Kidney epithelial cell (primary cell): ENCODE results near the gene MAGI1. TPM values are rescaled to one million over a fixed set of nuclear protein-coding genes. Genes with fewer than 3 reads are reported as not detected.
A peak's percentile ranks its signal among the peaks of the same experiment; 100 is the strongest.

ENCODE experiments used
- DNase-seq: peaks from one replicate; pipeline ENCODE4 v3.0.0-alpha.2; 2010; ENCODE audit warnings: low read depth
- H3K27me3 ChIP-seq: 2 replicates; pipeline ENCODE4 v1.6.0; 2011; ENCODE audit warnings: low read length; ENCODE audit not compliant: control insufficient read depth, insufficient read depth
- H3K36me3 ChIP-seq: 2 replicates; pipeline ENCODE4 v1.5.1; 2011; ENCODE audit warnings: low read length; ENCODE audit not compliant: control insufficient read depth, insufficient read depth
- H3K4me3 ChIP-seq: 2 replicates; pipeline ENCODE4 v1.5.1; 2011; ENCODE audit warnings: low read depth, mild to moderate bottlenecking, control low read depth, low read length
- total RNA-seq: library from RNA; depleted of rRNA; stranded (reverse); fragments of >200 nt; gene quantifications from 2 replicates; pipeline ENCODE4 v1.2.3, GENCODE V29; 2015
- TF ChIP-seq, protein P1 (sequence below): IDR thresholded peaks from 2 replicates; pipeline ENCODE4 v1.5.1; 2011; ENCODE audit warnings: mild to moderate bottlenecking, moderate library complexity, low read length, control low read depth, inconsistent platforms; ENCODE audit not compliant: insufficient read depth, poor library complexity, severe bottlenecking

MAGI1 gene
- total RNA-seq, 1 donor from 2014 or later, result 15.8 TPM

DNA sequence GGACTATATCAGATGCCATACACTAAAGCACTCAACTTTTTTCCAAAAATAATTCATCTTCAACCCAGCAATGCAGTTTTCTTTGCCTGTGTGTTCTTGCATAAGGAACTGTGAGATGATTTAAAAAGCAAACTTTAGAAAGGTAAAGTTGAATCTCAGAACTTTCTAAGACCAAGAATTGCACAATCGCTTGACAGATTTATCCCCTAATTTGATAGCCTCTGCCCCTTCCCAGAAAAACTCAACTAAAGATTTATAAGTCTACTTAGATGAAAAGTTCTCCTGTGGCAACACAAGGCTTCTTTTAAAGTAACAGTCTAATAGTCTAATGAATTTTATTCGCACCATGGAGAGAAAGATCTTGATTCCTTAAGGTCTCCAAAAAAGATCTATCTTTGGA is 259.3 kb downstream of the MAGI1 start:
- H3K4me3 ChIP-seq, result no peak overlapping the region
- TF ChIP-seq, protein P1, sequence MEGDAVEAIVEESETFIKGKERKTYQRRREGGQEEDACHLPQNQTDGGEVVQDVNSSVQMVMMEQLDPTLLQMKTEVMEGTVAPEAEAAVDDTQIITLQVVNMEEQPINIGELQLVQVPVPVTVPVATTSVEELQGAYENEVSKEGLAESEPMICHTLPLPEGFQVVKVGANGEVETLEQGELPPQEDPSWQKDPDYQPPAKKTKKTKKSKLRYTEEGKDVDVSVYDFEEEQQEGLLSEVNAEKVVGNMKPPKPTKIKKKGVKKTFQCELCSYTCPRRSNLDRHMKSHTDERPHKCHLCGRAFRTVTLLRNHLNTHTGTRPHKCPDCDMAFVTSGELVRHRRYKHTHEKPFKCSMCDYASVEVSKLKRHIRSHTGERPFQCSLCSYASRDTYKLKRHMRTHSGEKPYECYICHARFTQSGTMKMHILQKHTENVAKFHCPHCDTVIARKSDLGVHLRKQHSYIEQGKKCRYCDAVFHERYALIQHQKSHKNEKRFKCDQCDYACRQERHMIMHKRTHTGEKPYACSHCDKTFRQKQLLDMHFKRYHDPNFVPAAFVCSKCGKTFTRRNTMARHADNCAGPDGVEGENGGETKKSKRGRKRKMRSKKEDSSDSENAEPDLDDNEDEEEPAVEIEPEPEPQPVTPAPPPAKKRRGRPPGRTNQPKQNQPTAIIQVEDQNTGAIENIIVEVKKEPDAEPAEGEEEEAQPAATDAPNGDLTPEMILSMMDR, result no peak
- DNase-seq, result no peak

DNA sequence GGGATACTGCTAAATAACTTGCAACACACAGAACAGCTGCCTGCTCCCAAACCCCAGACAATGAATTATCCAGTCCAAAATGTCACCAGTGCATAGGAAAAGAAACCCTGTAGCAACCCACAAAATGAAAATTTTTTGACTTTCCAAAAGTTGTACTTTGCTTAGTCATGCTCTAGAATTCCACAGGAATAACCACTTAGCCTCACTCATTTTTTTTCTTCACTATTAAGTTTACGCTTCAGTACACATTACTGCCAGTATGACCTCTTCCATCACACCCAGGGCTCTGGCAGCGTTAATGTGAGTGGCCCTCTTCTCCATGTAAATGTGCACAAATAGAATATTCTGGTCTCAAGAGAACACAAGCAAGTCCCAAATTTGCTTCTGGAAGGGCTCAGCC is 259.8 kb downstream of the MAGI1 start:
- TF ChIP-seq, protein P1, result no peak
- Histone ChIP-seq H3K27me3 (no peaks in the 10 kb centered on the region), H3K4me3 (no peak overlapping the region), H3K36me3 (no peaks in the 10 kb centered on the region)
- peak; percentile 29 for DNase-seq

More for the DNA sequence above, 259.3 kb downstream of the MAGI1 start:
- H3K36me3 ChIP-seq, result no peaks in the 10 kb centered on the region
- H3K27me3 ChIP-seq, result no peaks in the 10 kb centered on the region

DNA sequence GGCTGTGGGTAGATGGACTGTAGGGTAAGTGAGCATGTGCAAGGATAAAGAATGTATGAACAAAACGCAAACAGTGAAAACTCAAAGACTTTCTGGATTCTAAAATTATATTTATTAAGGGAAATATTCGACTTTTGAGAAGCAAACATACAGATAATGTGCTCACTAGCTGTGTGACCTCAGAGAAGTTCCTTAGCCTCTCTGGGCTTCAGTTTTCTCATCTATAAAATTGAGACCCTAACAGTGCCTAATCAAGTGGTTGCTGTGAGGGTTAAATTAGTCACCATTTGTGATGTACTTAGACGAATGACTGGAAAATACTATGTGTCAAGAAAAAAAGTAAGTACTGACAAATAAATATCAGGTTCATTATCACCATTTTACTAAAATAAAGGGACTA is 261.7 kb downstream of the MAGI1 start:
- TF ChIP-seq, protein P1, result no peak
- Histone ChIP-seq H3K4me3 (no peak overlapping the region), H3K27me3 (no peaks in the 10 kb centered on the region), H3K36me3 (no peaks in the 10 kb centered on the region)
- no peak for DNase-seq

DNA sequence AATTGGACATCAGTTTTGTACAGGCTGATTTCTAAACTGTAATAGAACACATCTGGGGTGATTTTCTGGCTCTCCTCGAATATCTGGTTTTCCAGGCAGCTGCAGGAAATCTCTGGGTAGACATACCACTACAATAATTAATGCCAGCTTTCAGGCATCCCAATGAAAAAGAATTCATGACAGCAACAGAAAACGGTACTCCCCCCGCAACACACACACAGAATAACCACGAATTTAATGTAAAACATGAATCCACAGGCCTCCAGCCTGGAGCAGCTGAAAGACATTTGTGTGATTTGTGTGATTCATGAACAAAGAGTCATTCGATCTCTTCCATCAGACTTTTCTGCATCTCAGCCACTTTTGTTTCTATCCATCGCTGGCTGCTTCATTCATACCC is 262.2 kb downstream of the MAGI1 start:
- H3K36me3 ChIP-seq, result no peaks in the 10 kb centered on the region
- no peak overlapping the region for H3K4me3 ChIP-seq
- no peak for DNase-seq
- no peaks in the 10 kb centered on the region for H3K27me3 ChIP-seq
- TF ChIP-seq, protein P1, result no peak

DNA sequence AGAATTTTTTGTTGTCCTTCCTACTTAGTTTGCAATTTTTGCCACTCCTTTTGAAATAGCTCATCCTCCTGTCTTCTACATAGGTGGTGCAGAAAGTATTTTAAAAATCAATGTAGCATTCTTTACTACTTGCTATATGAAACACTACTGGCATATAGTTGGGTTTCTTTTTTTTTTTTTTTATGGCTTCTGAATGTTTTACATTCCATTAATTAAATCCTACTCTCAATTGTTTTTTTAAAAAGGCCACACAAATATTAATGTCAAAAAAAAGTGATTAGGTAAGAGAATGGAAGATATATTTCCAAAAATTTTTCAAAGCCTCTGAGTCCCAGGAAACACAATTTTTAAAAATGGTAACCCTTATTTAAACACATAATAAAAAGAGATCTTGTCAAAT is 262.6 kb downstream of the MAGI1 start:
- Histone ChIP-seq H3K4me3 (no peak overlapping the region), H3K36me3 (no peaks in the 10 kb centered on the region), H3K27me3 (no peaks in the 10 kb centered on the region)
- no peak for DNase-seq
- TF ChIP-seq, protein P1, result no peak

DNA sequence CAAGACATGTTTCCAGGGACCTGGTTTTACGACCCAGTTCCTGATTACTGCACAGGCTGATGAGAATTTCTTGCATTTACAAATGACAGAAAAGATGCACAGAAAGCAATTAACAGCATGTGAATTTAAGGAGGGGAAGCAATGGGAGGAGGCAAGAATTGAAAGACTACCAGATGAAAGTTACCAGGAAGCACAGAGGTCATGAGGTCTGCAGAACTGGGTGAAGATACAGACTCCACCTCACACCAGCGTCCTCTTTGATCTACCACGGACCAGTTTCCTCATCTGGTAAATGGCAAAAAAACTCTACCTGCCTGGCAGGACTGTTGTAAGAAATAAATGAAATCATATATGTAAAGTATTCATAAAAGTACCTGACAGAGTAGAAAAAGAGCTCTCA is 266.0 kb downstream of the MAGI1 start:
- TF ChIP-seq, protein P1, result no peak
- no peak overlapping the region for H3K4me3 ChIP-seq
- DNase-seq, result no peak
- H3K27me3 ChIP-seq, result no peaks in the 10 kb centered on the region
- H3K36me3 ChIP-seq, result no peaks in the 10 kb centered on the region
